ENCODE measurements around the gene FHIP1A. TPM values are rescaled to one million over a fixed set of nuclear protein-coding genes. Genes with fewer than 3 reads are reported as not detected.

Gene FHIP1A
- total and polyA plus RNA-seq, 2 donors (not counting 3 experiments of a cell fraction or from before 2014, with no cell fraction given) = 0.19 to 0.58 TPM

DNA sequence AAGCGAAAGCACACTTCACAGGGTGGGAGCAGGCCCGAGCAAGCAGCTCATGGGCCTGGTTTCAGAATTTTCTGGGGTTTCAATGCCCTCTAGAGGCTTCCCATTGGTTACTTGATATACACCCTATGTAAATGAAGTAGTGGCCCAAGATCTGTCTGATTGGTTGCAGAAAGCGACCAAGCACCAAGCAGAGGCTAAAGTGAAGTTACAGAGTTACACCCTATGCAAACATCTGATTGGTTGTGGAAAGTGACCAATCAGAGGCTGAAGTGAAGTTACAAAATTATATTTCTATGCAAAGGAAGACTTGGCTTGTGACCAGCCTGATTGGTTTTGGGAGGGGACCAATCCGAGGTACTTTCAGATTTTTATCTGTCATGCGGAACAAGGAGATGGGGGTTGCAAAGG lies 8.2 kb downstream of the FHIP1A start:
- intact Hi-C loops (cut with micrococcal nuclease) = loop anchor here (5.0 kb wide), 2 partner anchors 320 to 1120 kb away; partner anchors contain the start of genes FBXW7 and RPS3A
- H3K79me2 ChIP-seq (ENCODE audit: control insufficient read depth, insufficient read depth, low read length) = no peaks in the 10 kb centered on the region
- FAIRE-seq = no peak

More for the DNA sequence above, 8.2 kb downstream of the FHIP1A start:
- H3K4me2 ChIP-seq (ENCODE audit: insufficient read depth, low read length) = no peak overlapping the region
- H2AFZ ChIP-seq (ENCODE audit: low read depth, low read length) = no peak overlapping the region
- TF ChIP-seq EZH2 (IDR thresholded peaks at IDR 0.05; ENCODE audit: borderline replicate concordance, low read depth, low read length, severe bottlenecking) (no peak), POLR2AphosphoS5 (IDR thresholded peaks at IDR 0.05; ENCODE audit: insufficient read depth, low read depth, low read length) (no peak), JUN (IDR thresholded peaks at IDR 0.05; ENCODE audit: borderline replicate concordance, insufficient read depth, insufficient read length, low read depth) (no peak), GATA2 (IDR thresholded peaks at IDR 0.05; ENCODE audit: insufficient read depth, insufficient read length, low read depth, low read length) (no peak), FOS (IDR thresholded peaks at IDR 0.05; ENCODE audit: borderline replicate concordance, insufficient read depth, low read length) (no peak), MYC (IDR thresholded peaks at IDR 0.05; ENCODE audit: low read depth, low read length) (no peak), POLR2A (IDR thresholded peaks at IDR 0.05; ENCODE audit: low read depth, low read length) (no peak)
- TF ChIP-seq, protein P1, sequence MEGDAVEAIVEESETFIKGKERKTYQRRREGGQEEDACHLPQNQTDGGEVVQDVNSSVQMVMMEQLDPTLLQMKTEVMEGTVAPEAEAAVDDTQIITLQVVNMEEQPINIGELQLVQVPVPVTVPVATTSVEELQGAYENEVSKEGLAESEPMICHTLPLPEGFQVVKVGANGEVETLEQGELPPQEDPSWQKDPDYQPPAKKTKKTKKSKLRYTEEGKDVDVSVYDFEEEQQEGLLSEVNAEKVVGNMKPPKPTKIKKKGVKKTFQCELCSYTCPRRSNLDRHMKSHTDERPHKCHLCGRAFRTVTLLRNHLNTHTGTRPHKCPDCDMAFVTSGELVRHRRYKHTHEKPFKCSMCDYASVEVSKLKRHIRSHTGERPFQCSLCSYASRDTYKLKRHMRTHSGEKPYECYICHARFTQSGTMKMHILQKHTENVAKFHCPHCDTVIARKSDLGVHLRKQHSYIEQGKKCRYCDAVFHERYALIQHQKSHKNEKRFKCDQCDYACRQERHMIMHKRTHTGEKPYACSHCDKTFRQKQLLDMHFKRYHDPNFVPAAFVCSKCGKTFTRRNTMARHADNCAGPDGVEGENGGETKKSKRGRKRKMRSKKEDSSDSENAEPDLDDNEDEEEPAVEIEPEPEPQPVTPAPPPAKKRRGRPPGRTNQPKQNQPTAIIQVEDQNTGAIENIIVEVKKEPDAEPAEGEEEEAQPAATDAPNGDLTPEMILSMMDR (IDR thresholded peaks at IDR 0.05; ENCODE audit: extremely low read depth in 1 of 2, insufficient read depth in 1 of 2, low read depth in 1 of 2, low read length in 2 of 2) = no peak
- TF ChIP-seq, protein P2, sequence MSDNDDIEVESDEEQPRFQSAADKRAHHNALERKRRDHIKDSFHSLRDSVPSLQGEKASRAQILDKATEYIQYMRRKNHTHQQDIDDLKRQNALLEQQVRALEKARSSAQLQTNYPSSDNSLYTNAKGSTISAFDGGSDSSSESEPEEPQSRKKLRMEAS (IDR thresholded peaks at IDR 0.05; ENCODE audit: insufficient read depth, insufficient read length) = no peak
- no peaks in the 10 kb centered on the region for H3K27me3 ChIP-seq (ENCODE audit: control insufficient read depth in 2 of 2, insufficient read depth in 2 of 2, low read length in 2 of 2)
- POLR2A ChIA-PET = no interaction called here
- H3K9ac ChIP-seq (replicated peaks; ENCODE audit: extremely low read depth, insufficient read depth, low read length) = no peak overlapping the region
- H4K20me1 ChIP-seq (replicated peaks; ENCODE audit: control insufficient read depth, extremely low read depth, insufficient read depth, low read length) = no peaks in the 10 kb centered on the region
- dilution Hi-C loops (cut with MboI; ENCODE audit: extremely low pct_ligation_motif_present, low sequenced_read_pairs) = no loop called here
- no peaks in the 10 kb centered on the region for H3K9me1 ChIP-seq (replicated peaks; ENCODE audit: control insufficient read depth, extremely low read depth, insufficient read depth, low read length)
- no peaks in the 10 kb centered on the region for H3K9me3 ChIP-seq (replicated peaks; ENCODE audit: control insufficient read depth, insufficient read depth, low read length)
- no peak for DNase-seq (ENCODE audit: low read depth, low spot score)
- H3K4me1 ChIP-seq (ENCODE audit: control insufficient read depth, extremely low read depth, insufficient read depth, low read length) = peaks cover 43% of the 10 kb centered on the region
- BruUV-seq (replicated peaks) = no TSS peak
- CTCF ChIA-PET = interaction anchor here (0.9 kb wide), 1 partner anchor 9 kb away, joined by 3 read pairs; no protein-coding TSS in a partner anchor
- no peak overlapping the region for H3K4me3 ChIP-seq (replicated peaks in 1 of 3; ENCODE audit: insufficient read depth in 1 of 3, low read depth in 1 of 3, low read length in 3 of 3)
- H3K27ac ChIP-seq (ENCODE audit: insufficient read depth, low read depth, low read length) = peak overlapping the region; percentile 89
- no peaks in the 10 kb centered on the region for H3K36me3 ChIP-seq (ENCODE audit: control insufficient read depth in 2 of 2, extremely low read depth in 1 of 2, insufficient read depth in 2 of 2, low read length in 2 of 2)
